ENCODE data around the gene INO80.

Gene INO80

DNA sequence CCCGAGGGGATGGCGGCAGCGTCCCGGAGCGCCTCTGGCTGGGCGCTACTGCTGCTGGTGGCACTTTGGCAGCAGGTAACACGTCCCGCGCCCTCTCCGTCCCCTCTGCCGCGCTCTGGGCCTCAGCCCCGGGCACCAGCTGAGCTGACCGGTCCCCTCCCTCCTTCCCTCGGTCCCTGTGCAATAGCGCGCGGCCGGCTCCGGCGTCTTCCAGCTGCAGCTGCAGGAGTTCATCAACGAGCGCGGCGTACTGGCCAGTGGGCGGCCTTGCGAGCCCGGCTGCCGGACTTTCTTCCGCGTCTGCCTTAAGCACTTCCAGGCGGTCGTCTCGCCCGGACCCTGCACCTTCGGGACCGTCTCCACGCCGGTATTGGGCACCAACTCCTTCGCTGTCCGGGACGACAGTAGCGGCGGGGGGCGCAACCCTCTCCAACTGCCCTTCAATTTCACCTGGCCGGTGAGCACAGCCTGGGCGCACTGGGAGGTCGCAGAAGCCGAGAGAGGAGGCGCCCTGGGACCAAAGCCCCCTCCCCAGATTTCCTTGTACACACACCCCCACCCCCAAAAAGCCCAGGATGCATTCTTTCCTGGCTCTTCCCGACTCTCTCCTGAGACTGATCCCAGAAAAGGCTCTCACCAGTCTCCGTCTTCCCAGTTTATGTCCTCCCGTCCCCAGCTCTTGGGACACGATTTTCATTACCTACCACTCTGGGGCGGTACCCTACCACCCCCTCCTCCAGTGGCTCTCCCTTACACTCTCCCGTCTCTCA lies 186.2 kb downstream of the INO80 start:
- DNase-seq (ENCODE audit: low read depth), result no peak

All from HS-27A (cell line).